IMR-90 (cell line): ENCODE results near the gene MTMR6. TPM values are rescaled to one million over a fixed set of nuclear protein-coding genes. Genes with fewer than 3 reads are reported as not detected.

Source experiments
- ATAC-seq: fragments of 200-7000 bp; cut with Tn5 transposase; 2 replicates; pipeline ENCODE4 v1.9.1; 2020; ENCODE audit warnings: low read depth, mild to moderate bottlenecking, moderate library complexity
- BruUV-seq: library from RNA; stranded (reverse); fragments of 400-500 nt; replicated peaks from 2 replicates; lab custom pipeline; 2021; lab: Mats Ljungman, UMichigan
- CTCF ChIA-PET: fragments of 300-600 bp; formaldehyde crosslinking; extraction: SDS; loops from one replicate; lab custom pipeline; 2021; ENCODE audit warnings: antibody characterized with exemption; lab: Yijun Ruan, JAX
- POLR2A ChIA-PET: fragments of 300-600 bp; sonication (Branson Sonifier 250); formaldehyde crosslinking; loops from one replicate; lab custom pipeline; 2022; ENCODE audit warnings: antibody characterized with exemption; ENCODE audit not compliant: unreplicated experiment; lab: Charles Lee
- DNase-seq: peaks from one replicate; pipeline ENCODE4 v3.0.0; 2013
- H2AFZ ChIP-seq: replicated peaks from 2 replicates; pipeline ENCODE3; 2013; ENCODE audit warnings: low read length, mild to moderate bottlenecking; ENCODE audit not compliant: poor library complexity
- H2AK5ac ChIP-seq: 2 replicates; pipeline ENCODE4 v1.6.1; 2013; ENCODE audit warnings: low read depth, low read length, inconsistent platforms
- H2AK9ac ChIP-seq: replicated peaks from 2 replicates; pipeline ENCODE3; 2013; ENCODE audit warnings: mild to moderate bottlenecking, low read depth, low read length, moderate library complexity; ENCODE audit not compliant: poor library complexity
- H2BK120ac ChIP-seq: 2 replicates; pipeline ENCODE4 v1.6.1; 2013; ENCODE audit warnings: low read depth, low read length, inconsistent platforms
- H2BK15ac ChIP-seq: 3 replicates; pipeline ENCODE4 v1.6.1; 2013; ENCODE audit warnings: low read depth, low read length, inconsistent platforms
- H2BK20ac ChIP-seq: 2 replicates; pipeline ENCODE4 v1.6.1; 2013; ENCODE audit warnings: low read depth, mild to moderate bottlenecking, inconsistent platforms, low read length, moderate library complexity
- H2BK5ac ChIP-seq: 2 replicates; pipeline ENCODE4 v1.6.1; 2013; ENCODE audit warnings: mild to moderate bottlenecking, low read depth, low read length, inconsistent platforms; ENCODE audit not compliant: poor library complexity, severe bottlenecking
- H3K14ac ChIP-seq: replicated peaks from 2 replicates; pipeline ENCODE4 v1.6.1; 2013; ENCODE audit warnings: low read depth, low read length, inconsistent platforms
- H3K18ac ChIP-seq: 2 replicates; pipeline ENCODE4 v1.6.1; 2013; ENCODE audit warnings: low read depth, low read length, control low read depth
- H3K23ac ChIP-seq: 2 replicates; pipeline ENCODE4 v1.6.1; 2013; ENCODE audit warnings: low read depth, low read length, inconsistent platforms
- H3K27ac ChIP-seq: 2 replicates; pipeline ENCODE4 v1.5.1; 2013; ENCODE audit warnings: mild to moderate bottlenecking, control low read depth, low read length; ENCODE audit not compliant: insufficient read depth
- H3K27me3 ChIP-seq: 2 replicates; pipeline ENCODE4 v1.6.1; 2013; ENCODE audit warnings: low read length; ENCODE audit not compliant: control insufficient read depth, insufficient read depth
- H3K36me3 ChIP-seq: 2 replicates; pipeline ENCODE4 v1.6.1; 2013; ENCODE audit warnings: low read length, mixed read lengths; ENCODE audit not compliant: control insufficient read depth, insufficient read depth
- H3K4ac ChIP-seq: 2 replicates; pipeline ENCODE4 v1.6.1; 2013; ENCODE audit warnings: low read depth, low read length, inconsistent platforms
- H3K4me1 ChIP-seq: 2 replicates; pipeline ENCODE4 v1.6.1; 2013; ENCODE audit warnings: low read length, mixed read lengths; ENCODE audit not compliant: control insufficient read depth, insufficient read depth
- H3K4me2 ChIP-seq: 2 replicates; pipeline ENCODE4 v1.6.1; 2013; ENCODE audit warnings: low read depth, mild to moderate bottlenecking, control low read depth, low read length, moderate library complexity
- H3K4me3 ChIP-seq: 2 replicates; pipeline ENCODE4 v1.5.1; 2013; ENCODE audit warnings: low read depth, mild to moderate bottlenecking, control low read depth, low read length, moderate library complexity; ENCODE audit not compliant: insufficient read depth
- H3K56ac ChIP-seq: 2 replicates; pipeline ENCODE4 v1.6.1; 2013; ENCODE audit warnings: low read length, inconsistent platforms; ENCODE audit not compliant: insufficient read depth; ENCODE audit errors: extremely low read depth
- H3K79me1 ChIP-seq, 2 experiments: 2 replicates each; pipeline ENCODE4 v1.6.1; 2013; ENCODE audit warnings: low read length in 2 of 2, inconsistent platforms in 1 of 2, low read depth in 1 of 2
- H3K9ac ChIP-seq: 2 replicates; pipeline ENCODE4 v1.6.1; 2013; ENCODE audit warnings: low read depth, low read length, control low read depth
- H3K9me1 ChIP-seq: 2 replicates; pipeline ENCODE4 v1.6.1; 2013; ENCODE audit warnings: low read length, inconsistent platforms; ENCODE audit not compliant: insufficient read depth
- H3K9me3 ChIP-seq: 2 replicates; pipeline ENCODE4 v1.6.1; 2013; ENCODE audit warnings: low read length; ENCODE audit not compliant: control insufficient read depth, insufficient read depth
- H4K20me1 ChIP-seq: 2 replicates; pipeline ENCODE4 v1.6.1; 2013; ENCODE audit warnings: low read length, inconsistent platforms; ENCODE audit not compliant: insufficient read depth
- H4K5ac ChIP-seq: 2 replicates; pipeline ENCODE4 v1.6.1; 2013; ENCODE audit warnings: mild to moderate bottlenecking, low read depth, low read length, control low read depth
- H4K8ac ChIP-seq, 2 experiments: 2 replicates each; pipeline ENCODE4 v1.6.1; 2013; ENCODE audit warnings: low read depth in 2 of 2, low read length in 2 of 2, control low read depth in 1 of 2, inconsistent platforms in 1 of 2
- H4K91ac ChIP-seq: 2 replicates; pipeline ENCODE4 v1.6.1; 2013; ENCODE audit warnings: low read depth, low read length, inconsistent platforms; ENCODE audit not compliant: insufficient read depth
- BHLHE40 ChIP-seq: fragments of 150-350 bp; IDR thresholded peaks from 2 replicates; pipeline ENCODE4 v1.6.1; 2016; ENCODE audit warnings: mild to moderate bottlenecking, low read depth, low read length
- CEBPB ChIP-seq: IDR thresholded peaks from 2 replicates; pipeline ENCODE4 v1.6.1; 2012; ENCODE audit warnings: low read depth, low read length, improper control_type of control experiment
- CHD1 ChIP-seq: IDR thresholded peaks from 2 replicates; pipeline ENCODE4 v1.6.1; 2012; ENCODE audit warnings: low read depth, low read length, improper control_type of control experiment
- CTCF ChIP-seq: conservative IDR thresholded peaks from 2 replicates; pipeline ENCODE4 v1.5.1; 2012; ENCODE audit warnings: mild to moderate bottlenecking, low read depth, low read length, improper control_type of control experiment
- ELK1 ChIP-seq: fragments of 150-350 bp; IDR thresholded peaks from 2 replicates; pipeline ENCODE4 v1.6.1; 2016; ENCODE audit warnings: low read depth, mild to moderate bottlenecking, low read length, moderate library complexity, borderline replicate concordance
- FOS ChIP-seq: fragments of 150-350 bp; IDR thresholded peaks from 2 replicates; pipeline ENCODE4 v1.6.1; 2016; ENCODE audit warnings: low read depth, low read length
- MAFK ChIP-seq: IDR thresholded peaks from 2 replicates; pipeline ENCODE4 v1.6.1; 2012; ENCODE audit warnings: low read depth, low read length, improper control_type of control experiment
- MAZ ChIP-seq: IDR thresholded peaks from 2 replicates; pipeline ENCODE4 v1.6.1; 2012; ENCODE audit warnings: low read depth, mild to moderate bottlenecking, low read length, improper control_type of control experiment, moderate library complexity, borderline replicate concordance
- MXI1 ChIP-seq: IDR thresholded peaks from 2 replicates; pipeline ENCODE4 v1.6.1; 2012; ENCODE audit warnings: low read depth, mild to moderate bottlenecking, low read length, moderate library complexity, borderline replicate concordance
- NFE2L2 ChIP-seq: fragments of 150-350 bp; IDR thresholded peaks from 2 replicates; pipeline ENCODE4 v1.6.1; 2016; ENCODE audit warnings: low read depth, mild to moderate bottlenecking, low read length
- POLR2A ChIP-seq: IDR thresholded peaks from 2 replicates; pipeline ENCODE4 v1.6.1; 2012; ENCODE audit warnings: mild to moderate bottlenecking, low read depth, low read length
- RAD21 ChIP-seq: IDR thresholded peaks from 2 replicates; pipeline ENCODE4 v1.6.1; 2012; ENCODE audit warnings: low read length, improper control_type of control experiment
- RCOR1 ChIP-seq: IDR thresholded peaks from 2 replicates; pipeline ENCODE4 v1.6.1; 2012; ENCODE audit warnings: mild to moderate bottlenecking, low read length, improper control_type of control experiment; ENCODE audit not compliant: insufficient replicate concordance
- RFX5 ChIP-seq: IDR thresholded peaks from 2 replicates; pipeline ENCODE4 v1.8.0; 2012; ENCODE audit warnings: low read depth, mild to moderate bottlenecking, low read length, moderate library complexity
- SMC3 ChIP-seq: fragments of 150-350 bp; IDR thresholded peaks from 2 replicates; pipeline ENCODE4 v1.6.1; 2016; ENCODE audit warnings: low read depth, mild to moderate bottlenecking, antibody characterized with exemption, low read length, moderate library complexity
- USF2 ChIP-seq: fragments of 150-350 bp; IDR thresholded peaks from 2 replicates; pipeline ENCODE4 v1.6.1; 2017; ENCODE audit warnings: mild to moderate bottlenecking, antibody characterized with exemption, low read length, low read depth
- WGBS, 2 experiments: methylation state at CpG; one replicate each; pipeline versions ENCODE4 v1.1.5 to v1.1.7; 2013; ENCODE audit warnings: missing lambda C conversion rate in 2 of 2; ENCODE audit not compliant: insufficient read length in 1 of 2; ENCODE audit errors: extremely low coverage in 2 of 2; 5-methylcytosine and 5-hydroxymethylcytosine counted together
- dilution Hi-C: fragments of 300-500 bp; cut with HindIII; formaldehyde crosslinking; loops from one replicate; pipeline ENCODE4 v1.14.3; 2018; ENCODE audit warnings: low sequenced_read_pairs; ENCODE audit not compliant: unreplicated experiment
- in situ Hi-C: fragments of 300-500 bp; cut with MboI; formaldehyde crosslinking; loops from 3 replicates; pipeline ENCODE4 v1.14.3; 2019; ENCODE audit warnings: low sequenced_read_pairs, inconsistent platforms, mixed read lengths
- intact Hi-C: fragments of 100-400 bp; cut with micrococcal nuclease; formaldehyde crosslinking; loops from 2 replicates; pipeline ENCODE4 v1.10.0; 2022
- polyA plus RNA-seq, 3 experiments: library from polyadenylated mRNA; depleted of rRNA; stranded (reverse); fragments of >200 nt; gene quantifications; 2 replicates each; pipeline ENCODE4 v1.2.3, GENCODE V29; 2012; ENCODE audit warnings: low replicate concordance in 1 of 3
- total RNA-seq: library from RNA; depleted of rRNA; stranded (reverse); fragments of >200 nt; gene quantifications from 2 replicates; pipeline ENCODE4 v1.2.3, GENCODE V29; 2012

The MTMR6 gene
- total and polyA plus RNA-seq, 2 of the 4 experiments (the other 2 are of a cell fraction) = 9.4 to 21.7 TPM

GRCh38 chr13:25281935-25282332 is 5.4 kb downstream of the MTMR6 start:
- no peak overlapping the region for H3K56ac ChIP-seq
- H4K91ac ChIP-seq = no peak overlapping the region
- no peak overlapping the region for H2BK20ac ChIP-seq
- no peak overlapping the region for H3K14ac ChIP-seq
- H2AFZ ChIP-seq = no peak overlapping the region
- TF ChIP-seq FOS (no peak), CHD1 (no peak), NFE2L2 (no peak), MAFK (no peak), SMC3 (no peak), POLR2A (no peak), CEBPB (no peak), MXI1 (no peak), ELK1 (no peak), RFX5 (no peak), MAZ (no peak), USF2 (no peak), RAD21 (no peak), RCOR1 (no peak), CTCF (no peak), BHLHE40 (no peak)
- no peak overlapping the region for H2AK5ac ChIP-seq
- intact Hi-C loops = no loop called here
- H3K23ac ChIP-seq = no peak overlapping the region
- no peak overlapping the region for H3K4me2 ChIP-seq
- no peak overlapping the region for H3K27ac ChIP-seq
- H3K18ac ChIP-seq = no peak overlapping the region
- H3K79me1 ChIP-seq = peaks cover 24 to 51% of the 10 kb centered on the region in 2 experiments; a peak in 3 of 4 replicates
- H3K4me3 ChIP-seq = no peak overlapping the region
- no peaks in the 10 kb centered on the region for H3K27me3 ChIP-seq
- H3K9me1 ChIP-seq = peaks cover 5% of the 10 kb centered on the region; the same call in 1 of the 2 replicates
- dilution Hi-C loops = no loop called here
- in situ Hi-C loops = no loop called here
- POLR2A ChIA-PET = no interaction called here
- peaks cover 1% of the 10 kb centered on the region; the same call in 1 of the 2 replicates for H3K36me3 ChIP-seq
- no peak overlapping the region for H3K4ac ChIP-seq
- H2BK15ac ChIP-seq = no peak overlapping the region
- no CpG with 5 or more reads among the region's 1 CpG for WGBS, 2 experiments
- H3K9me3 ChIP-seq = no peaks in the 10 kb centered on the region
- H2BK5ac ChIP-seq = no peak overlapping the region
- CTCF ChIA-PET = no interaction called here
- no peaks in the 10 kb centered on the region for H3K4me1 ChIP-seq
- H3K9ac ChIP-seq = no peak overlapping the region
- no peak overlapping the region for H4K5ac ChIP-seq
- no peak overlapping the region for H2BK120ac ChIP-seq
- H4K20me1 ChIP-seq = peaks cover 18% of the 10 kb centered on the region
- DNase-seq = no peak
- H4K8ac ChIP-seq = no peak overlapping the region
- H2AK9ac ChIP-seq = no peak overlapping the region
- no peak for ATAC-seq
- BruUV-seq = no TSS peak
